Transverse colon (tissue), 4 donors: ENCODE measurements around the gene CCL16.

Source experiments
- CTCF ChIP-seq, 5 experiments: fragments of 200-600 bp in 3 of 5; fragments of 450-650 bp in 2 of 5; sonication (generic) in 3 of 5; IDR thresholded peaks; 1 replicate in 2 of 5; 2 replicates in 3 of 5; pipeline ENCODE4 v1.5.1; 2016 to 2017; ENCODE audit warnings: antibody characterized with exemption in 5 of 5, inconsistent platforms in 3 of 5, mild to moderate bottlenecking in 2 of 5, moderate library complexity in 1 of 5
- POLR2AphosphoS5 ChIP-seq, 3 donors: sonication (generic); formaldehyde crosslinking; IDR thresholded peaks; one replicate each; pipeline ENCODE4 v1.6.1; 2016; ENCODE audit warnings: antibody characterized with exemption in 3 of 3

- TF ChIP-seq CTCF (IDR thresholded peaks at IDR 0.05) (no peak), POLR2AphosphoS5 (IDR thresholded peaks at IDR 0.05) (no peak)
These were observed 46.5 kb downstream of the CCL16 start for GRCh38 chr17:35934760-35935159.
